ENCODE data around the gene LSM7. TPM values are rescaled to one million over a fixed set of nuclear protein-coding genes. Genes with fewer than 3 reads are reported as not detected.

The LSM7 gene
- total RNA-seq, 6 experiments from 2014 or later = 92.1 to 137 (median 118) TPM

GRCh38 chr19:2345076-2345475, 16.7 kb upstream of the LSM7 start:
- H3K27me3 Mint-ChIP-seq (ENCODE audit: insufficient read depth) = no peaks in the 10 kb centered on the region
- no peak for TF ChIP-seq CTCF (IDR thresholded peaks at IDR 0.05)
- no peaks in the 10 kb centered on the region for H3K4me1 Mint-ChIP-seq (ENCODE audit: low read depth)
- H3K27ac Mint-ChIP-seq = no peak overlapping the region
- no peak for DNase-seq
- peaks cover 7% of the 10 kb centered on the region; the same call in 1 of the 2 replicates for H3K36me3 Mint-ChIP-seq (ENCODE audit: low read depth)
- H3K4me3 Mint-ChIP-seq = no peak overlapping the region
- H3K9me3 Mint-ChIP-seq = no peaks in the 10 kb centered on the region

DNA sequence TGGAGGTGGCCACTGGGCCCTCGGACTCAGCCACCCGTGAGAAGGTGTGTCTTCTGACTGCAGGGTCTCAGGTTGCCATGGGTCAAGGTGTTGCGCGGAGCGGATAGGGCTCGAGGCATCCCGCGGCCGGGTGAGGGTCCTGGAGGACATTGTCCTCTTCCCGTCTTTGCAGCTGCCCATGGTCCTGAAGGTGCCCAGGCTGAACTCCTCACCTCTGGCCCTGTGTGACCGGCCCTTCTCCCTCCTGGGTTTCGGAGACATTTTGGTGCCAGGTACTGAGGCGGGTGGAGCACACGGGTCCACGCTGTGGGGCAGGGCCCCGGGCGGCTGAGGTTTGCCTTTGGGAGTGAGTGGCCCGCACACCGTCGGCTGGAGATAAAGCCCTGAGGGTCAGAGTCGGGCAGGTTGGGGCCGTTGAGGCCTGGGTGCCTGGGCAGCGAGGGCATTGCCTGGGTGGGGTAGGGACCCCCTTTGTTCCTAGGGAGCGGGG, 16.0 kb upstream of the LSM7 start:
- Mint-ChIP-seq H3K36me3 (ENCODE audit: low read depth) (peaks cover 7% of the 10 kb centered on the region; the same call in 1 of the 2 replicates), H3K4me1 (ENCODE audit: low read depth) (no peaks in the 10 kb centered on the region), H3K27ac (no peak overlapping the region), H3K9me3 (no peaks in the 10 kb centered on the region), H3K4me3 (no peak overlapping the region), H3K27me3 (ENCODE audit: insufficient read depth) (no peaks in the 10 kb centered on the region)
- TF ChIP-seq CTCF (IDR thresholded peaks at IDR 0.05) = no peak
- no peak for DNase-seq

- no peak overlapping the region for H3K4me3 Mint-ChIP-seq
- DNase-seq = no peak
- H3K36me3 Mint-ChIP-seq (ENCODE audit: low read depth) = peaks cover 7% of the 10 kb centered on the region; the same call in 1 of the 2 replicates
- TF ChIP-seq CTCF (IDR thresholded peaks at IDR 0.05) = no peak
- no peak overlapping the region for H3K27ac Mint-ChIP-seq
- H3K9me3 Mint-ChIP-seq = no peaks in the 10 kb centered on the region
- H3K27me3 Mint-ChIP-seq (ENCODE audit: insufficient read depth) = no peaks in the 10 kb centered on the region
- no peaks in the 10 kb centered on the region for H3K4me1 Mint-ChIP-seq (ENCODE audit: low read depth)
Observed at GRCh38 chr19:2343289-2343982, 15.1 kb upstream of the LSM7 start.

DNA sequence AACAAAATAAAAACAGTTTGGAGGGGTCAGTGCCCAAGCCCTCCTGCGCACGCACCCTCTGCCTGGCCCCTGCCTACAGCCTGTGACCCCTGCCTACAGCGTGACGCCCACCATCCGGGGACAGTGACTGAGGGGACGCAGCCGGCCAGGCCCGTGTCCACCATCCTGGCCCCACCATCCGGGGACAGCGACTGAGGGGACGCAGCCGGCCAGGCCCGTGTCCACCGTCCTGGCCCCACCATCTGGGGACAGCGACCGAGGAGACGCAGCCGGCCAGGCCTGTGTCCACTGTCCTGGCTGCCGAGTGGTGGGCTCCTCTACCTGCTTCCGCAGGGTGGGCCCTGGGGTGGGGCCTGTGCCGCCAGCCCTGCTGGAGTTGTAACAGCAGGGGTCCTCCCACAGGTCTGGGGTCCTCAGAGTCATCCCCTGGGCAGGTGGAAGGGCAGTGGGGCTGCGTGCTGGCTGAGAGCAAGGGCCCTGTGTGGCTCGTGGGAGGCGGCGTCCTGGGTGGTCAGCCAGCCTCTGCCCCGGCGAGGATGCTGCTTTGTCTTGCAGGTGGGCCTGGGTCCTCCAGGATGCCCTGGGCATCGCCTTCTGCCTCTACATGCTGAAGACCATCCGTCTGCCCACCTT, 14.4 kb upstream of the LSM7 start:
- no peak overlapping the region for H3K4me3 Mint-ChIP-seq

GRCh38 chr19:2341982-2342381, 13.6 kb upstream of the LSM7 start:
- Mint-ChIP-seq H3K27me3 (ENCODE audit: insufficient read depth) (no peaks in the 10 kb centered on the region), H3K27ac (no peak overlapping the region), H3K36me3 (ENCODE audit: low read depth) (peaks cover 7% of the 10 kb centered on the region; the same call in 1 of the 2 replicates), H3K9me3 (no peaks in the 10 kb centered on the region), H3K4me3 (no peak overlapping the region), H3K4me1 (ENCODE audit: low read depth) (no peaks in the 10 kb centered on the region)
- no peak for TF ChIP-seq CTCF (IDR thresholded peaks at IDR 0.05)
- no peak for DNase-seq

More for the DNA sequence above, 14.4 kb upstream of the LSM7 start:
- H3K27me3 Mint-ChIP-seq (ENCODE audit: insufficient read depth) = no peaks in the 10 kb centered on the region
- no peak for TF ChIP-seq CTCF (IDR thresholded peaks at IDR 0.05)
- peaks cover 7% of the 10 kb centered on the region; the same call in 1 of the 2 replicates for H3K36me3 Mint-ChIP-seq (ENCODE audit: low read depth)
- H3K9me3 Mint-ChIP-seq = no peaks in the 10 kb centered on the region
- DNase-seq = no peak
- H3K27ac Mint-ChIP-seq = no peak overlapping the region
- no peaks in the 10 kb centered on the region for H3K4me1 Mint-ChIP-seq (ENCODE audit: low read depth)
